Head of caudate nucleus (tissue), 42 donors: ENCODE measurements around the gene ADGRD2.
"Not testable (repeated sequence)": the region's sequence is repeated elsewhere in the genome, so short reads cannot be mapped to it uniquely, and the experiment has no call there.

Experiments used
- DNase-seq, 42 donors: peaks; one replicate each; pipeline versions ENCODE4 v3.0.0 to v3.0.0-alpha.2; 2020 to 2021; ENCODE audit warnings: mixed read lengths in 7 of 42
- intact Hi-C: fragments of 100-400 bp; cut with DNase I; formaldehyde crosslinking; loops from one replicate; pipeline ENCODE4 v1.15.0; 2022

The ADGRD2 gene, protein sequence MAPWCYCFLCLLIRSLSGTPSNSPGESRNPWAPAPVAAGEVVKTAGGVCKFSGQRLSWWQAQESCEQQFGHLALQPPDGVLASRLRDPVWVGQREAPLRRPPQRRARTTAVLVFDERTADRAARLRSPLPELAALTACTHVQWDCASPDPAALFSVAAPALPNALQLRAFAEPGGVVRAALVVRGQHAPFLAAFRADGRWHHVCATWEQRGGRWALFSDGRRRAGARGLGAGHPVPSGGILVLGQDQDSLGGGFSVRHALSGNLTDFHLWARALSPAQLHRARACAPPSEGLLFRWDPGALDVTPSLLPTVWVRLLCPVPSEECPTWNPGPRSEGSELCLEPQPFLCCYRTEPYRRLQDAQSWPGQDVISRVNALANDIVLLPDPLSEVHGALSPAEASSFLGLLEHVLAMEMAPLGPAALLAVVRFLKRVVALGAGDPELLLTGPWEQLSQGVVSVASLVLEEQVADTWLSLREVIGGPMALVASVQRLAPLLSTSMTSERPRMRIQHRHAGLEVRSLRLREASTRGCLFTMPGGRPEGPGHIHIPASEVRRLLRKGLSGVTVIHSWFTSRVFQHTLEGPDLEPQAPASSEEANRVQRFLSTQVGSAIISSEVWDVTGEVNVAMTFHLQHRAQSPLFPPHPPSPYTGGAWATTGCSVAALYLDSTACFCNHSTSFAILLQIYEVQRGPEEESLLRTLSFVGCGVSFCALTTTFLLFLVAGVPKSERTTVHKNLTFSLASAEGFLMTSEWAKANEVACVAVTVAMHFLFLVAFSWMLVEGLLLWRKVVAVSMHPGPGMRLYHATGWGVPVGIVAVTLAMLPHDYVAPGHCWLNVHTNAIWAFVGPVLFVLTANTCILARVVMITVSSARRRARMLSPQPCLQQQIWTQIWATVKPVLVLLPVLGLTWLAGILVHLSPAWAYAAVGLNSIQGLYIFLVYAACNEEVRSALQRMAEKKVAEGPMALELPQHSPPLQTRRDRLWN

DNA sequence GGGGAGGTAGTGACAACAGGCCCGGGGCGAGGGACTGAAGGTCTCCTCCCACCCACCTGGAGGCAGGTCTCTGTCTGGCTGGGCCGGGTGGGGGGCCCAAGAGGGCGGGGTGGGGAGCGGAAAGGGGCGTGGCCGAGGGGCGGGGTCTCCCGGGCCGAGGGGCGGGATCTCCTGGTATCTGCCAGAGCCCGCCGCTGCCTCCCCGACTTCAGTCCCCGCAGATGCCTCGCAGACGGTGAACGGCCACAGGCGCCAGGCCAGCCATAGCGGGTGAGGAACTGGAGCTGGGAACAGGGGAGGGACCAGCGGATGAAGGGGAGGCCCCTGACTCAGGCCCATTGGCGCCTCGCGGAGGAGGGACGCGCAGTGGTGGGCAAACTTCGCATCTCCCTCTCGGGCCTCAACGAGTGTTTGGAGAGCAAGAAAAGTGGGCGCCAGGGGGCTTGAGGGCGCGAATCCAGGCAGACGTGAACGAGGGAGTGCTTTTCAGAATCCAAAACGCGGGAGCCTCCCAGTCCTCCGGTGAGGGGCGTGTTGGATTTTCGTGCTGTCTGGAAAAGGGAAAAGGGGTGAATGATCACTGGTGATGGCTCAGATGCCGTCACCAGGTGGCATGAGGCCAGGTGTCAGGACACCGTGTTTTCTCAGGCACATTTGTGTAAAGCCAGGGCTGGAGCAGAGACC is at the start of gene ADGRD2:
Gene ADGRD2 (plus strand): TSS at position 211 of the 684 bp plus-strand sequence. CDS start 1,216 bp downstream, outside the sequence.
- peak in 2 of 42 donors; percentile 4 to 19 for DNase-seq
- intact Hi-C loops: no loop called here

DNA sequence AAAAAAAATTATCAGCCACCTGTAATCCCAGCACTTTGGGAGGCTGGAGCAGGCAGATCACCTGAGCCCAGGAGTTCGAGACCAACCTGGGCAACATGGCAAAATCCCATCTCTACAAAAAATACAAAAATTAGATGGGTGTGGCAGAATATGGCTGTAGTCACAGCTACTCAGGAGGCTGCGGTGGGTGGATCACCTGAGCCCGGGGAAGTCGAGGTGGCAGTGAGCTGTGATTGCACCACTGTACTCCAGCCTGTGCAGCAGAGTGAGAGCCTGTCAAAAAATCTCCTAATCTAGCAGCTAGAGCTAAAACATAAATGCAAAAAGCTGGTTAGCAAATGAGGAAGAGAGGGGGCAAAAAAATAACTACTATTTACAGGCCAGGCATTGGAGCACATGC is 47.0 kb upstream of the ADGRD2 start:
- DNase-seq: peak in 35 of 42 donors; percentile 25 to 84 (median 61)
- intact Hi-C loops: no loop called here

DNA sequence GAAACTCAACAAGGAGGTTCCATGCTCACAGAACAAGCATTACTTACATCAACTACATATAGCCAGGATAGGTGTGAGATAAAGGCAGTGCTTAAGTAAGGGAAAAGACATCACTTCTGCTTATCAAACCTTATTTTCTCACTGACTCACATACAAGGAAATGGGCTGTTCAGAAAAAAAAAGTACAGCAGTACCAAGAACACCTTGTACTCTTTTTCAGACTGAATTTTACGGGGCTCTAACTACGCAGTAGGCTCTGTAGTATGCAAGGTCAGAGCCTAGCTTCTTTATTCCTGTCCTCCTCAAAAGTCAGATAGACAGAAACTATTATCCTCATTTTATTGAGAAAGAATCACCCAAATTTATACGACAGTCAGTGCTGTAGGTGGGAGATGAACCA is 40.8 kb upstream of the ADGRD2 start:
- DNase-seq: no peak
- intact Hi-C loops: no loop called here

- intact Hi-C loops: no loop called here
Observed at GRCh38 chr9:124410321-124410913, 39.8 kb upstream of the ADGRD2 start.

DNA sequence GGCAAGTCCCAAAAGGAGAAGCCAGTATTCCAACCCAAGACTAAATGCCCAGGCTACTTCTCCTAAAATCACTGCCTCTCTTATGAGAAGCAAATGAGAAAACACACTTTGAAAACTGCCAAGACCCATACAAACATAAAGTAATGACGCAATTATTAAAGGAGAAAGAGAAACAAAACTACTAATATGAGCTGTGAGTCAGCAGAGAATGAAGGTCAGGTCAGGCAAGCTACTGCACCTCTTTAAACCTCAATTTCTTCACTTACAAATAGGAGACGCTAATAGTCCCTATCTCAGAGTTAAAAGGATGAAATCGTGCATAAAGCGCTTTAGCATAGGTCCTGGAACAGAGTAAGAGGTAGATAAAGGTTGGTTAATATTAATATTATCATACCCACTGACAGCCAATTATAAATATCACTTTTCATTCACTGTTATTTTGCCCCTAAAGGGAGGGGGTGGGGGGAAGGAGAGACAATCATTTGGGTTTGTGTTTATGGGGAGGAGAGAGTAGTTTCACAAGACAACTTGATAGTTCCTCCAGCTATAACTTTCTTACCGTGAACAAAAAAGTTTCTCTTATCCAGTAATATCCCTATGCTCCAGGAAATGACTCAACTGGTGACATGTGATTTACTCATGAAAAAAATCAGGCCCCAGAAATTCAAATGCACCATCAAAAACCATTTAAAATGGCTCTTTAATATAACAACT is 38.6 kb upstream of the ADGRD2 start:
- no peak for DNase-seq
- intact Hi-C loops: no loop called here

More at GRCh38 chr9:124410321-124410913, 39.8 kb upstream of the ADGRD2 start:
- no peak for DNase-seq

GRCh38 chr9:124412228-124412575 is 38.0 kb upstream of the ADGRD2 start:
- intact Hi-C loops: no loop called here

DNA sequence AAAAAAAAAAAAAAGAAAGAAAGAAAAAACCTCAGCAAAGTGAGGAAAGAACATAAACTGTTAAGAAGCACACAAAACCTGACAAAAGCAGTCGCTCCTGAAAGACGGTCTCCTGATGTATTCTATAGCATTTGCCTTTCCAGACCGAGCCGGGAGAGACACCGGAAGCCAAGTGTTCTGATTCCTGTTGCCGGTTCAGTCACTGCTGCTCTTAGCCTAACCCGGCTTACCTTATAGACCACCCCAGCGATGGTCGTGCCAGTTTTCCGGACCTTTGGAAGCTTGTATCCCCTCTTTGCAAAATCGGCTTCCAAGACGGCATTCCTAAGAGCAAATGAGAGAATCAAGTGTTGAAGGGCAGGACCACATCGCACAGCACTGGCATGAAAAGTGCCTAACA is 35.6 kb upstream of the ADGRD2 start:
- intact Hi-C loops: loop anchor here (5.0 kb wide), 1 partner anchor 123 kb away; no protein-coding TSS in a partner anchor
- DNase-seq: peak in 1 of 42 donors; percentile 29

More at GRCh38 chr9:124412228-124412575, 38.0 kb upstream of the ADGRD2 start:
- no peak for DNase-seq

- DNase-seq: peak; percentile 91 to 99 (median 96)
- intact Hi-C loops: loop anchor here (5.0 kb wide), 1 partner anchor 122 kb away; no protein-coding TSS in a partner anchor
Observed at GRCh38 chr9:124415102-124415851, 35.0 kb upstream of the ADGRD2 start, which contains the start of gene PSMB7. Gene PSMB7, minus strand, starts transcription at chr9:124415442. Its CDS starts 17 bp downstream, at chr9:124415425.

- intact Hi-C loops: loop anchor here (5.0 kb wide), 1 partner anchor 121 kb away; no protein-coding TSS in a partner anchor
- DNase-seq: peak in 3 of 42 donors; percentile 16 to 39 (median 28)
Observed at GRCh38 chr9:124415852-124416484, 34.3 kb upstream of the ADGRD2 start.

DNA sequence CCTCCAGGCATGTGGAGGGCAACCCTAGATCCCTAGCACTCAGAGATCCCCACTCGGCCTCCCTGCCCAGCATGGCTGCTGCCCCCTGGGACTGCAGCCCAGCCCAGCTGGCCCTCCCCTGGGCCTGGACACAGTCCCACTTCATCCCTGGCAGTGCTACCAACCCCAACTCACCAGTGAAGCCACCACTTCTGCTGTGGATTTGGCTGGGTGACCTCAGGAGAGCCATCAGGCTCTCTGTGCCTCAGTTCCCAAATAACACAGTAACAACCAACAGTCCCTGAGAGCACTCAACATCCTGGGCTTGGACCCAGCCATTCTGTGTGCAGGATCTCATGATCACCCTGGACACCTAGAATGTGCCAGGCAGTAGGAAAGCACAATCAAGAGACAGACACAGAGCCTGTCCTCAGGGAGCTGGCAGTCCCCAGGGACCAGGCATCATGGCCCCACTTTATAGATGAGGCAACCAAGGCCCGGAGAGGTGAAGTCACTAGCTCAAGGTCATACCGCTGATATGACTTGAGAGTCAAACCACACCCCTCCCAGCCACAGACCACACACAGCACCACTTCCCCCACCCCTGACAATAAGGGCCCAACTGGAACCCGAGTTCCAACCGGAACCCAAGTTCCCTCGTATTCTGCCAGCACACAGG is 30.3 kb upstream of the ADGRD2 start:
- intact Hi-C loops: loop anchor here (5.0 kb wide), 1 partner anchor 117 kb away; no protein-coding TSS in a partner anchor
- DNase-seq: no peak

DNA sequence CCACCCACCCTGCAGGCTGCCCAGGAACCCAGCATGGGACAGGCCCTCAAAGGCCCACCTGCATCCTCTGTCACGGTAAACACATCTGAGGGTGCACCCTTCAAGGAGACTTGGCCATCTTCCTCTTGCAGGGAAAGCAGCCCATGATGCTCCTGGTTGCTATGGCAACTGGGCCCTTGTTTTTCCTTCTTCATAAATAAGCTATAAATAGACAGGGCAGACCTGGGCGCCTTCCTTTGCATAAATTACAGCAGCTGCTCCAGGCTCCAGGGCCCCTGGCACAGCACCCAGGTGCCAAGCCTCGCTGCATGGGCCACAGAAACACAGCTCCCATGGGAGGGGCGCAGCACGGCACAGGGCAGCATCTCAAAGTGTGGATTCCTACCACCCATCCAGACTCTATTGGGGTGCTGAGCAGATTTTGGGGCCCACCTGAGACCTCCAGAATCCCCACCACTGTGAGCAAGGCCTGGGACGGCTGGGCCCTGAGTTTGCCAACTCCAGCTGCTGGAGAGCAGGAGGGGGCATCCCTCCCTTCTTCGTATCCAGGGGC is 29.2 kb upstream of the ADGRD2 start:
- intact Hi-C loops: no loop called here
- peak in 35 of 42 donors; percentile 17 to 87 (median 50) for DNase-seq

- no peak for DNase-seq
- intact Hi-C loops: no loop called here
Observed at GRCh38 chr9:124423155-124423554, 27.1 kb upstream of the ADGRD2 start.

- DNase-seq: peak in 1 of 42 donors; percentile 32
Observed at GRCh38 chr9:124423591-124423990, 26.7 kb upstream of the ADGRD2 start.

GRCh38 chr9:124425733-124426132 is 24.5 kb upstream of the ADGRD2 start:
- DNase-seq, intact Hi-C loops: not testable (repeated sequence)

More at GRCh38 chr9:124423591-124423990, 26.7 kb upstream of the ADGRD2 start:
- intact Hi-C loops: no loop called here

DNA sequence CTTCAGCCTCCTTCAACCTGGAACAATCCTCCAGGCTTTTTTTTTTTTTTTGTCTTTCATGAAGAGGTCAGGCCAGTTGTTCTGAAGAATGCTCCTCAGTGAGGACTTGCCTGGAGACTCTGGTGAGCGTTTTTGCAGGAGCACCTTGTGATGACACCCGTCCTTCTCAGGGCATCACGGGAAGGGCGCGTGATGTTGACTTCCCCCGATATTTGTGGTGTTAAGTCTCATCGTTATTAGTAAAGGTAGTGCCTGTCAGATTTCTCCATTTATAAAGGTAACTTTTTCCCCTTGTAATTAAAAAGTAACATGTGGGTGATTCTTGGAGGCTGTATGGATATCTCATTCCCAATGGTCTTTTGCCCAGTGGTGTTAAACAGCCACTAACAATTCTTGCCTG is 23.9 kb upstream of the ADGRD2 start:
- peak in 1 of 42 donors; percentile 16 for DNase-seq
- intact Hi-C loops: no loop called here

- intact Hi-C loops: no loop called here
- peak in 2 of 42 donors; percentile 8 to 34 for DNase-seq
Observed at GRCh38 chr9:124427281-124427680, 23.0 kb upstream of the ADGRD2 start.
